Small intestine (tissue), 7 donors: ENCODE results near the gene TESK1. TPM values are rescaled to one million over a fixed set of nuclear protein-coding genes. Genes with fewer than 3 reads are reported as not detected.

Experiments used
- DNase-seq, 2 donors: peaks; one replicate each; pipeline versions ENCODE4 v3.0.0 to v3.0.0-alpha.2; 2013
- FAIRE-seq: peaks from 2 replicates; lab custom pipeline; 2012; peaks lifted over from hg19 to GRCh38; lab: Jason Lieb, UNC
- H3K27ac ChIP-seq, 3 donors: one replicate each; pipeline ENCODE4 v1.5.1; 2013; ENCODE audit warnings: low read length in 2 of 3, mild to moderate bottlenecking in 2 of 3, control low read depth in 1 of 3, inconsistent platforms in 1 of 3, low read depth in 1 of 3, moderate library complexity in 1 of 3
- H3K27me3 ChIP-seq, 3 donors: one replicate each; pipeline ENCODE4 v1.6.1; 2013; ENCODE audit warnings: low read length in 3 of 3, inconsistent platforms in 1 of 3; ENCODE audit not compliant: control insufficient read depth in 3 of 3, insufficient read depth in 3 of 3
- H3K36me3 ChIP-seq, 3 donors: one replicate each; pipeline ENCODE4 v1.6.1; 2013; ENCODE audit warnings: low read length in 3 of 3, inconsistent platforms in 1 of 3, low read depth in 1 of 3, mild to moderate bottlenecking in 1 of 3, moderate library complexity in 1 of 3; ENCODE audit not compliant: control insufficient read depth in 3 of 3, insufficient read depth in 2 of 3
- H3K4me1 ChIP-seq, 3 donors: one replicate each; pipeline ENCODE4 v1.6.1; 2013; ENCODE audit warnings: low read length in 2 of 3, inconsistent platforms in 1 of 3, low read depth in 1 of 3, mild to moderate bottlenecking in 1 of 3, moderate library complexity in 1 of 3; ENCODE audit not compliant: control insufficient read depth in 3 of 3, insufficient read depth in 2 of 3
- H3K4me3 ChIP-seq, 3 donors: one replicate each; pipeline ENCODE4 v1.5.1; 2013; ENCODE audit warnings: low read length in 3 of 3, control low read depth in 1 of 3, inconsistent platforms in 1 of 3, low read depth in 1 of 3, mild to moderate bottlenecking in 1 of 3, moderate library complexity in 1 of 3
- H3K9me3 ChIP-seq, 2 donors: one replicate each; pipeline ENCODE4 v1.6.1; 2013; ENCODE audit warnings: low read depth in 1 of 2, low read length in 1 of 2; ENCODE audit not compliant: control insufficient read depth in 2 of 2, insufficient read depth in 1 of 2
- WGBS, 3 donors: extraction: QIAGEN DNeasy Blood & Tissue Kit; methylation state at CpG; one replicate each; pipeline ENCODE4 v1.1.7; 2013; 5-methylcytosine and 5-hydroxymethylcytosine counted together
- polyA plus RNA-seq, 4 donors: library from polyadenylated mRNA; stranded (reverse) in 3 of 4; unstranded in 1 of 4; fragments of 200-250 nt in 3 of 4; fragments of 120-200 nt in 1 of 4; gene quantifications; one replicate each; pipeline versions ENCODE4 v1.2.1 to v1.2.3, GENCODE V29; 2013
- donor health status: healthy with polysubstance abuse.
- donor health status: control.
- donor health status: control.
- donor health status: Bipolar disorder and iron deficiency.
- donor health status: healthy.

Gene TESK1
- polyA plus RNA-seq, 4 donors: 22.4 to 53.0 (median 43.1) TPM

DNA sequence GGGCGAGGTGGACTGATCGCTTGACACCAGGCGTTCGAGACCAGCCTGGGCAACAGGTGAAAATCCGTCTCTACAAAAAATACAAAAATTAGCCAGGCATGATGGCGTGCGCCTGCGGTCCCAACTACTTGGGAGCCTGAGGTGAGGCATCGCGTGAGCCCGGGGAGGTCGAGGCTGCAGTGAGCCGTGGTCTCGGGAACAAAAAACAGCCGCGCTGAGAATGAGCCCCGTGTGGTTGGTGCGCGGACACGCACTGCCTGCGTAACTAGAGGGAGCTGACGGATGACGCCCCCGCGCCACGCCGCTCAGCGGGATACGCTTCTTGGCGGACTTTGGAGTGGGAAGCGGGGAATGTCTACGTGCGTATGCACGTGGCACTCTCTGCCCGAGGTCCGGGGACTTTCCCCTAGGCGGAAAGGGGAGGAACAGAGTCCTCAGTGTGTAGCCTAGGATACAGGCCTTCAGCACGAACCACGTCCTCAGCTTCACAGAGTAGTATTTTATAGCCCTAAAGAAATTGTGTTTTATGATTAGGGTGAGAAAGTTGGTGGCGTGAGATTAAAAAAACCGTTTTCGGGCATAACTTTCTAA, 52.6 kb downstream of the TESK1 start, which contains the start of gene RMRP:
RMRP (minus strand) TSS at position 474 of the 591 bp plus-strand sequence.
- Histone ChIP-seq H3K27me3 (no peaks in the 10 kb centered on the region), H3K4me1 (peaks cover 0 to 29% (median 4%) of the 10 kb centered on the region in 3 donors), H3K9me3 (no peaks in the 10 kb centered on the region), H3K4me3 (peak within 1 kb of the TSS; percentile 66 to 89 (median 88)), H3K36me3 (peaks cover 0 to 23% (median 0%) of the 10 kb centered on the region in 3 donors), H3K27ac (peak within 1 kb of the TSS; percentile 90 to 98 (median 90))
- 0 to 1% (median 0%) methylated on average over 42 of the region's 42 CpGs for WGBS, 3 donors
- DNase-seq (peak; percentile 99), FAIRE-seq (no peak)

DNA sequence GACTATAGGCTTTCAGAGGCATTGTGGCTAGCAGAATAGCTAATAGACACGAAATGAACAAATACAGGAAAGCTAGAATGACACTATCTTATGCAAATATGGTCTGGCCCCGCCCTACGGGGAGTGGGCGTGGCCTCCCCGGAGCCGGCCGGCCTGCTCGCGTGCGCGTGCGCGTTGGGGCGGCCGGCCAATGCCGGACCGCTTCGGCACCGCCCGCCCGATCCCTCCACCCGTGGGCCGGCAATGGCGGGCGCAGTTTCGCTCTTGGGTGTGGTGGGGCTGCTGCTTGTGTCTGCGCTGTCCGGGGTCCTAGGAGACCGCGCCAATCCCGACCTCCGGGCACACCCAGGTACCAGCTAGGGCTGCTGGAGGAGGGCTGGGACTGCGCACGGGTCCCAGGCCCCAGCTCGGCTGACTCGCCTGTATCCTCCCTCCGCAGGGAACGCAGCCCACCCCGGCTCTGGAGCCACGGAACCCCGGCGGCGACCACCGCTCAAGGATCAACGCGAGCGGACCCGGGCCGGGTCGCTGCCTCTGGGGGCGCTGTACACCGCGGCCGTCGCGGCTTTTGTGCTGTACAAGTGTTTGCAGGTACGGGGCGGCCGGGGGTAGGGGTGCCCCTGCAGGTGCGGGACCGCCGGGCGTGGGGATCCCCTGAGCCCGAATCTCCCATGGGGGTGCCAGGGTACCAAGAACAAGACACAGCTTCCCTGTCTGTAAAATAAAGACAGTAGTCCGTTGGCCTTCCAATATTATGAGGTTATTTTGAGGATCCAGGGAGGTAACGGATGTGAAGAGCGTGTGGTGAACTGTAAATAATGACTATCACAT, 53.3 kb downstream of the TESK1 start, which contains the start of gene CCDC107:
CCDC107 (plus strand) TSS at position 156 of the 831 bp plus-strand sequence; CDS start at position 244, 88 bp downstream.
- Histone ChIP-seq H3K27me3 (no peaks in the 10 kb centered on the region), H3K4me1 (peaks cover 0 to 29% (median 4%) of the 10 kb centered on the region in 3 donors), H3K27ac (peak within 1 kb of the TSS; percentile 90 to 98 (median 90)), H3K4me3 (peak within 1 kb of the TSS; percentile 66 to 89 (median 88)), H3K36me3 (peaks cover 0 to 23% (median 0%) of the 10 kb centered on the region in 3 donors), H3K9me3 (no peaks in the 10 kb centered on the region)
- 0% methylated on average over 67 of the region's 67 CpGs for WGBS, 3 donors
- no peak for FAIRE-seq
- DNase-seq: peak; percentile 83 to 92

DNA sequence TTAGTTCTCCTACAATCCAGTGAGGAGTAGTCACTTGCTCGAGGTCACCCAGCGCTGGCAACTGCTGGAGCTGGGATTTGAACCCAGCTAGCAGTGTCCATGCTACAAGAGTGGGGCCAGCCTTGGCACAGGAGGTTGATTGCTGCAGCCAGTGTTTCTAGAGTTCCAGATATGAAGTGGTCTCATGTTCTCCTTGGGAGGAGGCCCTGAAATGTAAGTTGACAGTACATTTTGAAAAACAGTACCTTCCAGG, 53.8 kb downstream of the TESK1 start:
- peaks cover 0 to 29% (median 4%) of the 10 kb centered on the region in 3 donors for H3K4me1 ChIP-seq
- H3K27ac ChIP-seq: peak overlapping the region; percentile 90 to 98 (median 90)
- H3K27me3 ChIP-seq: no peaks in the 10 kb centered on the region
- no peaks in the 10 kb centered on the region for H3K9me3 ChIP-seq
- no peak for FAIRE-seq
- peak overlapping the region; percentile 66 to 89 (median 88) for H3K4me3 ChIP-seq
- WGBS, 3 donors: 0 to 5% (median 1%) methylated on average over 2 of the region's 2 CpGs
- no peak for DNase-seq
- peaks cover 0 to 23% (median 0%) of the 10 kb centered on the region in 3 donors for H3K36me3 ChIP-seq

DNA sequence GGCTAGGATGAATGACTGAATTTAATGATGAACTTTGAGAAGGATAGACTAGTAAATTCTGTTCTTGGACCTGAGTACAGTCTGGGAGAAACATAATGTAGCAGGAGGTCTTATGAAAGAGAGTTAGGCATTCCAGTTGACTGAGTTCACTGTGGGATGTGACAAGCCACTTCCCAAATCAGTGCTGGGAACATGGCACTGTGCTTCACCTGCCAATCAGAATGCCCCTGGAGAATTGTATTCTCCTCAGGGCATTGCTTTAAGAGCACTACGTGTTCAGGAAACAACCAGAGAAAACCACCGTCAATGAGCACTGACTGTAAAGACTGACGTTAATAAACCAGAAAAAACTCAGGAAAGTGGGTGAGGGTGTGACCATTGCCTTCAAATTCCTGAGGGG, 54.3 kb downstream of the TESK1 start:
- FAIRE-seq: no peak
- no peak for DNase-seq
- Histone ChIP-seq H3K4me3 (peak overlapping the region in 2 of 3 donors; percentile 88 to 89), H3K4me1 (peaks cover 0 to 33% (median 4%) of the 10 kb centered on the region in 3 donors), H3K9me3 (no peaks in the 10 kb centered on the region), H3K36me3 (peaks cover 0 to 23% (median 0%) of the 10 kb centered on the region in 3 donors), H3K27me3 (no peaks in the 10 kb centered on the region), H3K27ac (peak overlapping the region in 2 of 3 donors; percentile 65 to 90)
- 42 to 58% (median 47%) methylated on average over 3 of the region's 3 CpGs for WGBS, 3 donors

Other genes starting within 250 kb of the TESK1 start
- gene RUSC2, start 115.2 kb upstream of the TESK1 start, polyA plus RNA-seq: 1 to 10 TPM; 2.2 to 8.9 (median 5.2) TPM
- 1 to 10 TPM in 3 of 4 donors, under 1 TPM in 1; 0.54 to 2.3 (median 1.6) TPM for gene CD72, start 13.2 kb downstream of the TESK1 start, polyA plus RNA-seq
- 1 to 10 TPM in 3 of 4 donors, under 1 TPM in 1; 0.89 to 5.9 (median 1.4) TPM for gene SIT1, start 45.7 kb downstream of the TESK1 start, polyA plus RNA-seq
- gene RMRP, start 52.8 kb downstream of the TESK1 start, polyA plus RNA-seq: 100 to 1,000 TPM in 1 of 4 donors, not detected in 3; 269 TPM
- 10 to 100 TPM; 10.6 to 49.0 (median 27.3) TPM for gene CCDC107, start 53.0 kb downstream of the TESK1 start, polyA plus RNA-seq
- 1 to 10 TPM in 2 of 4 donors, under 1 TPM in 2; 0.54 to 8.7 (median 3.3) TPM for gene ARHGEF39, start 59.9 kb downstream of the TESK1 start, polyA plus RNA-seq
- 100 to 1,000 TPM in 1 of 4 donors, 1 to 10 TPM in 2, under 1 TPM in 1; 0.09 to 172 (median 4.4) TPM for gene CA9, start 68.7 kb downstream of the TESK1 start, polyA plus RNA-seq
- 100 to 1,000 TPM in 1 of 4 donors, 10 to 100 TPM in 3; 23.0 to 253 (median 81.2) TPM for gene TPM2, start 84.7 kb downstream of the TESK1 start, polyA plus RNA-seq
- gene TLN1, start 126.9 kb downstream of the TESK1 start, polyA plus RNA-seq: 100 to 1,000 TPM in 1 of 4 donors, 10 to 100 TPM in 3; 82.1 to 103 (median 88.5) TPM
- 10 to 100 TPM; 22.3 to 31.2 (median 27.7) TPM for gene CREB3, start 127.4 kb downstream of the TESK1 start, polyA plus RNA-seq
- 100 to 1,000 TPM in 3 of 4 donors, 10 to 100 TPM in 1; 63.4 to 176 (median 136) TPM for gene GBA2, start 144.0 kb downstream of the TESK1 start, polyA plus RNA-seq
- gene RGP1, start 144.0 kb downstream of the TESK1 start, polyA plus RNA-seq: 10 to 100 TPM in 3 of 4 donors, 1 to 10 TPM in 1; 8.1 to 20.9 (median 15.4) TPM
- under 1 TPM in 2 of 4 donors, not detected in 2; 0.18 to 0.52 TPM for gene MSMP, start 149.0 kb downstream of the TESK1 start, polyA plus RNA-seq
- gene NPR2, start 186.3 kb downstream of the TESK1 start, polyA plus RNA-seq: 10 to 100 TPM in 1 of 4 donors, 1 to 10 TPM in 2, under 1 TPM in 1; 0.89 to 12.0 (median 4.9) TPM
- under 1 TPM in 2 of 4 donors, not detected in 2; 0.49 to 0.72 TPM for gene SPAG8, start 207.0 kb downstream of the TESK1 start, polyA plus RNA-seq
- 100 to 1,000 TPM in 2 of 4 donors, 10 to 100 TPM in 2; 34.4 to 138 (median 93.9) TPM for gene HINT2, start 209.8 kb downstream of the TESK1 start, polyA plus RNA-seq
- gene FAM221B, start 223.5 kb downstream of the TESK1 start, polyA plus RNA-seq: under 1 TPM in 1 of 4 donors, not detected in 3; 0.09 TPM
- gene TMEM8B, start 224.0 kb downstream of the TESK1 start, polyA plus RNA-seq: 10 to 100 TPM in 1 of 4 donors, 1 to 10 TPM in 2, under 1 TPM in 1; 0.89 to 35.9 (median 4.5) TPM